Forelimb muscle (tissue), 1 donor: Measurements from ENCODE around the gene CACNA1C. TPM values are rescaled to one million over a fixed set of nuclear protein-coding genes. Genes with fewer than 3 reads are reported as not detected.

Source experiments
- DNase-seq: peaks from one replicate; pipeline ENCODE4 v3.0.0-alpha.2; 2013; ENCODE audit warnings: low read depth
- polyA plus RNA-seq: library from polyadenylated mRNA; unstranded; fragments of 120-200 nt; gene quantifications from one replicate; pipeline ENCODE4 v1.2.1, GENCODE V29; 2013; ENCODE audit not compliant: insufficient read length

Gene CACNA1C
- polyA plus RNA-seq, 1 donor = 3.2 TPM

- DNase-seq = no peak
Measured at GRCh38 chr12:2664721-2665577, 612.2 kb downstream of the CACNA1C start.

DNA sequence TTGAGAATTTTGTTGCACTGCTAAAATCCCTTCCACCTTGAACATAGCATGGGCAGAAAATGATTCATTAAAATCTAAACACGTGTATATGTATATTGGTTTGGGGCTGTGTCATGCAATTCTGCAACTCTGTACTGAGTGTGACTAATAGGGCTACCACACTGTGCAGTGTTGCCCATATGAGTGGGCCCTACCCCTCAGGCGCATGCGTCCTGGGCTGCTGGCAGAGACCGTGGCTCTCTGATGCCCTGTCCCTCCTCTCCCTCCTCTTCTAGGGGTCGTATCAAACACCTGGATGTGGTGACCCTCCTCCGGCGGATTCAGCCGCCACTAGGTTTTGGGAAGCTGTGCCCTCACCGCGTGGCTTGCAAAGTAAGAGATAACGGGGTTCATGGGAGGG is 613.6 kb downstream of the CACNA1C start:
- no peak for DNase-seq

- no peak for DNase-seq
Measured at GRCh38 chr12:2666846-2667245, 614.1 kb downstream of the CACNA1C start.

GRCh38 chr12:2667716-2668440 is 615.1 kb downstream of the CACNA1C start:
- DNase-seq = no peak

GRCh38 chr12:2668816-2669215 is 616.0 kb downstream of the CACNA1C start:
- DNase-seq = no peak

DNA sequence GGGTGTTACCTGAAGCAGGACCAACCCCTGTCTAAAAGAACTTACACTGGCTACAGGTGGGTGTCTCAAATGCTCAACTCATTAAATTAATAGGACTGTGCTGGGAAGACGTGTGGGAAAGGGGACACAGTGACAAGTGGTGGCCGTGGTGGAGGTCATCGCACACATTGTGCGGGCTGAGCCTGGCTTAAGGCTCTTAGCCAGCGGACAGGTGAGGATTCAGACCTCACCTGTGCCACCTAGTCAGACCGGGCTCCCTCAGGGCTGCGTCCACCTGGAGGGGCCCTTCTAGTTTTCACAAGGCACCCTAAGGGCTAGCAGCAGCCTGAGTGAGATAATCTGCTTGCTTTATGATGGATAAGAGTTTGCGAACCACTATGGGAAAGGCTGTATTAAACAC is 616.8 kb downstream of the CACNA1C start:
- no peak for DNase-seq

DNA sequence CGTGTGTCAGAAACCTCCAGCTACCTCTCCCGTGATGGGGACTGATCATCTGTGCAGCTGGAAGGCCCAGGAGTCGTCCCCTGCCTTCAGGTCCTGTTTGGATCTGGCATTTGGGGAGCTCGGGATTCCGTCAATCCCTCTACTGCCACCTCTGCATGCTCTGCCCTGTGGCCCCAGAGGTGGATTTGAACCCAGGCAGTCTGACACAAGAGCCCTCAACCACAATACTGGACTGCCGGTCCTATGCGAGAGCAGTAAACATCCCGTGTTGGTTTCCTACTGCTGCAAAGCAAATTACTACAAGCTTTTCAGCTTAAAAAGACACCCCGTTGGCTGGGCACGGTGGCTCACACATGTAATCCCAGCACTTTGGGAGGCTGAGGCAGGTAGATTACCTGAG is 620.1 kb downstream of the CACNA1C start:
- no peak for DNase-seq

DNA sequence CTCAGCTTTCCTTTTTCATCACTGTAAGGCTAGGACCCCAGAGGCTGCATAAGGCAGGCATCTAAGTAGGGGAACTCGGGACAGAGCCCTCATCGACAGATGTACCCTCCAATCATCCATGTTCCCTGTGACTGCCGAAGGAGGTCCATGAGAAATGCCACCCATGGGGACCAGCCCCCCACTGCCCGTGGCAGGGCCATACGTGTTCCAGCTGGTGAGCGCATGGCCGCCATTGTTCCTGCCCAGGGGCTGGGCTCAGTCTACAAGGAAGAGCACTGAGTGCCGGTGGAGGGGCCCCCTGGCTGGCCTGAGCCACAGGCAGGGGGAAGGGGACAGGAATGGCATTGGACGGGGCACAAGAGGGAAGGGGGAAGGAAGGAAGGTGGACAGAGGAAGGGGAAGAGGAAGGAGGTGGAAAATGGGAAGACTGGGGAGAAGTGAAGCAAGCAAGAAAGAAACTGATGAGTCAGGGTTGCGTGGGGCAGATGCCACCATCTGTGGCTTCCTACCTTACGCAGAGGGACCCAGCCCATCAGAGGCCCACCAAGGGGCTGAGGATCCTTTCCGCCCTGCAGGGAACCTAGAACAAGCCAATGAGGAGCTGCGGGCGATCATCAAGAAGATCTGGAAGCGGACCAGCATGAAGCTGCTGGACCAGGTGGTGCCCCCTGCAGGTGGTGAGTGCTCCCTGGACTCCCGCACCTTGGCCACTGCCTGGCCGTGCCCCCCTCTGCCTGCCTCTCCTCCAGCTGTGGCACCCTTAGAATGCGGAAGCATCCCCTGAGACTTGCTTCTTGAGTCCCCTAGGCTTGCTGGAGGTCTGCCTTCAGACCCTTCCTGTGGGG is 621.4 kb downstream of the CACNA1C start:
- no peak for DNase-seq

GRCh38 chr12:2675776-2676175 is 623.0 kb downstream of the CACNA1C start:
- DNase-seq = no peak

DNA sequence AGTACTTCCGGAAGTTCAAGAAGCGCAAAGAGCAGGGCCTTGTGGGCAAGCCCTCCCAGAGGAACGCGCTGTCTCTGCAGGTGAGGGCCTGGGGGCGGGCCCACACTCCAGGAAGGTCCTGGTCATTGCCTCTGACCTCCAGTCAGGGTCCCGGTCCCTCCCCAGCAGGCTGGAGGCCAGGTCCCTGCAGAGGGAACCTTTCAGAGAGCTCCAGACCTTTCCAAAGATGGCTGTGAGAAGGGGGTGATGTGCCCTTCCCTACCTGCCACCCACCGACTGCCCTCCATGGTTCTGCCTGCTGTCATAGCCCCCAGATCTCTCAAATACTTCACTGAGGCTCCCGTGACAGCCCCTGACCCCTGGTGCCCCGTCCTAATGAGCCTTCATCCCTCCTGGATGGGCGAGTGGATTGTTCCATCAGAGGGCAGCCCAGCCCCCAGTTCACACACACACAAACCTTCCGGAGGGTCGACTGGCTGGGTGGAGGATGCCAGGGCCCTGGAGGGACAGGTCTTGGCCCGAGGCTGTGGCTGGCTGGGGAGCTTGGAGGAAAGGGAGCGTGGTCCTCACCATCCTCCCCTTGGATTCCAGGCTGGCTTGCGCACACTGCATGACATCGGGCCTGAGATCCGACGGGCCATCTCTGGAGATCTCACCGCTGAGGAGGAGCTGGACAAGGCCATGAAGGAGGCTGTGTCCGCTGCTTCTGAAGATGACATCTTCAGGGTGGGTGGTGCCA is 624.5 kb downstream of the CACNA1C start:
- DNase-seq = no peak

DNA sequence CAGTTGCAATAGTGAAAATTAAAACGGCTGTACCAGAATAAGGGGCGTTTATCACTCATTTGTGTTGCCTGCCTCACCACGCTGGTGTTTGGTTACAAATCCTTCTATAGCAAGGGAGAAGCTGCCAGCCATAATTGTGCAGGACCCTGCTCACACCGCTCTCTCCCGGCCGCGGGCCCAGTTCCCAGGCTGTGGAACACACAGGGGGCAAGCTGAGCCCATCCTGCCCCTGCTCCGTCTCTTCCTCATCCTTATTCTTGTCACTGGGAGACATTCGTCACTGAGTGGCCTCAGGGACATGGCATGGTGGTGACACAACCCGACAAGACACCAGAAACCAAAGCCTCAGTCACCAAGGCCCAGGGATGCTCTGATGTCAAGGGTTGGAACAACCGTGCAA is 625.6 kb downstream of the CACNA1C start:
- no peak for DNase-seq

DNA sequence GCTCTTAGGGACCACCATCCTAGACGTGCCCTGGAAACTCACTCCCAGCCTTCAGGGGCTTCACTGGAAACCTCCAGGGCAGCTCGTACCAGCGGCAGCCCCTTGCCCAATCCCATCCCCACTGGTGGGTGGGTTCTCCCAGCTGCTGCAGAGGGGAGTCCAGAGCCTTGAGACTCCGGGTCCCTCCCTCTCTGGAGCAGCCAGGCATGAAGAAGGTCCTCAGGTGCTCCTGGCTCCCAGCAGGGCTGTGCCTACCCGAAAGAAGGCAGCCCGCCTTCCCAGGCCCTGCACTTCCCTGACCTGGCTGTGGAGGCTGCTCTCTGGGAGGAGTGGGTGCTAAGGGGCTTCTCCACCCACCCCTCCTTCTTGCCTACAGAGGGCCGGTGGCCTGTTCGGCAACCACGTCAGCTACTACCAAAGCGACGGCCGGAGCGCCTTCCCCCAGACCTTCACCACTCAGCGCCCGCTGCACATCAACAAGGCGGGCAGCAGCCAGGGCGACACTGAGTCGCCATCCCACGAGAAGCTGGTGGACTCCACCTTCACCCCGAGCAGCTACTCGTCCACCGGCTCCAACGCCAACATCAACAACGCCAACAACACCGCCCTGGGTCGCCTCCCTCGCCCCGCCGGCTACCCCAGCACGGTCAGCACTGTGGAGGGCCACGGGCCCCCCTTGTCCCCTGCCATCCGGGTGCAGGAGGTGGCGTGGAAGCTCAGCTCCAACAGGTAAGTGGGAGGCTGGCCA is 626.5 kb downstream of the CACNA1C start:
- no peak for DNase-seq

DNA sequence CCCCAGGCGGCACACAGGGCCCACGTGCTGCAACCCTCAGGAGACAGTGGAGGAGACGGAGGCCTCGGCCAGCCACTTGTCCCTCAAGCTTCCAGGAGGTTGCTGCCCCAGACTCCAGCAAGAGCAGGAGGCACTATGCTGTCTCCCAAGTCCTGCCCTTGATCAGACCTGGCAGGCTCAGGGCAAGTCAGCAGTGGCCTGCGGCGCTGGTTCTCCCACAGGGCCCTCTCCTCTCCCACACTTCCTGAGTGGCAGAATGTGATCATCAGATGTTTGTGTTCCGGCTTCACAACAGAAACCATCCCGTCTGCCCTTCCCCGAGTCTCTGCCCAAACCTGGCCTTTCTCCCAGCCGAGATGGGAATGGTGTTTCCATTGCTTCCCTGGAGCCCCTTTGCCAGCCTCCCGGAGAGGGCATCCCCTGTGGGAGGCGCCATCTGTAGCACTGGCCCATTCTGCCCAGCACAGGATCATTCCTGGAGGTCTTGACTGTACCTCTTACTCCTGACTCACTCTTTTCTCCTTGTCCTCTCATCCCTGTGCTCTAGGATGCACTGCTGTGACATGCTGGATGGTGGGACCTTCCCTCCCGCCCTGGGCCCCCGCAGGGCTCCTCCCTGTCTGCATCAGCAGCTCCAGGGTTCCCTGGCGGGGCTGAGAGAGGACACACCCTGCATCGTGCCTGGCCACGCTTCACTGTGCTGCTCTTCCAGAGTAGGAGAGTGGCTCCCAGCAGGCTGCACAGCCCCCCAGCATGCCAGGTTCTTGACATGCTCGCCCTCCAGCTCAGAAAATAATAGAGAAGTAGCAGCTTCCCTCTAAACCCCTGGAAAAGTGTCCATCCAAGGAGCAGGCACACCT is 627.3 kb downstream of the CACNA1C start:
- DNase-seq = no peak

GRCh38 chr12:2680676-2681039 is 627.9 kb downstream of the CACNA1C start:
- DNase-seq = no peak

DNA sequence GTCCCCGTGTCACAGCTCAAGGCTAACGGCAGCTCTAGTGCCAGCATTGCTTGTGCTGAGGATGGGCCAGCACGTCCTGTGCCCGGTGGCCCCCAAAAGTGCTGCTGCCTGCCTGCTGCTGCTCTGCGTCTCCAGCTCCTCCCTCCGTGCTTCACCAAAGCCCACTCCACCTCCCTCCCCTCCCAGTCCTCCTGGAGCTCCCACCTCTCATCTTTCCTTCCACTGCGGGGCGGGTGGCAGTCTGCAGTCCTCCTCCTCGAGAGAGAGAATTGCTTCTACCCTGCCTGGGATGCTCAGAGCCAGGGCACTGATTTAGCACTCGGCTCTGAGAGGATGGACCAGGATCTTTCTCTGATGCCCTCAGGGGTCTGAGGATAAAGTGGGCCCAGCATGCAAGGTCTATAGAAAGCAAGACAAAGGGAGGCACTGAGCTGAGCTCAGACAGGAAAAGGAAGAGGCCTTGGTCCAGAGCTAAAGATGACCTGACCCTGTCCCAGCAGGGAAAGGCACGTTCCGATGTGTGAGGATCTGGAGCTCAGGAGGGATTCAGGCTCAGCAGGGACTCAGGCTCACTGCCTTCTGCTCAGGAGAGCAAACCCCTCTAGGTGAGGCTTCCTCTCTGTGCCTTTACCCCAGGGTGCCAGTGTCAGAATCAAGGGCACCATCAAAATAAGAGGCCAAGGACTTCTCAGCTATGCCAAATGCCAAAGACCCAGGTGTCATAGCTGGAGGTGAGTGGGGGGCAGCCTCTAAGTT is 628.8 kb downstream of the CACNA1C start:
- DNase-seq = no peak

- no peak for DNase-seq
Measured at GRCh38 chr12:2682296-2683251, 629.8 kb downstream of the CACNA1C start.

DNA sequence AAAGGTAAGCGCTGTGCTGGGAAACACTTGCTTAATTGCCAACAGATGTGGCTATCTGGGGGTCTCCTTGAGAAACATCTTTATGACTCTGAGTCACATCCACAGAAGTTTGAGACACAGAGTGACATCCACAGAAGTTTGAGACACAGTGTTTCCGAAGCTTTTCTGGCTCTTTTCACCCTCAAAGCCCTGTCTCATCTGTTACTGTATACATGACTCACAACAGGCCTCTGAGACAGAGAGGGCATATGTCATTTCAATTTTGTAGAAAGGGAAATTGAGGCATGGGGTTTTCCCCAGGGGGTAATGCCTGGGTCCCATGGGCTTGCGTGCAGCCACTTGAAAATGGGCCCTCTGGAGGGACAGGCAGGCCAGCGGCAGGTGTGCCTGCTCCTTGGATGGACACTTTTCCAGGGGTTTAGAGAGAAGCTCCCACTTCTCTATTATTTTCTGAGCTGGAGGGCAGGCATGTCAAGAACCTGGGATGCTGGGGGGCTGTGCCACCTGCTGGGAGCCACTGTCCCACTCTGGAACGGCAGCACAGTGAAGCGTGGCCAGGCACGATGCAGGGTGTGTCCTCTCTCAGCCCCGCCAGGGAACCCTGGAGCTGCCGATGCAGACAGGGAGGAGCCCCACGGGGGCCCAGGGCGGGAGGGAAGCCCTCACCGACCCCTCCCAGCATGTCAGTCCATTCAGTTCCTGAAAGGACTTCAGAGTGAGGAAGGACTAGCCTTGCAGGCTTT is 630.7 kb downstream of the CACNA1C start:
- DNase-seq = no peak
